GM18520 (cell line): Measurements from ENCODE around the gene TTLL13.

Experiments used
- ATAC-seq: cut with Tn5 transposase; IDR thresholded peaks from one replicate; pipeline ENCODE4 v1.9.1; 2021; ENCODE audit not compliant: unreplicated experiment

Gene TTLL13

GRCh38 chr15:90214553-90215196 lies 34.7 kb upstream of the TTLL13 start:
- ATAC-seq, result no peak

- no peak for ATAC-seq
Measured at GRCh38 chr15:90217671-90218394, 31.5 kb upstream of the TTLL13 start.

- ATAC-seq, result no peak
Measured at GRCh38 chr15:90219421-90220141, 29.8 kb upstream of the TTLL13 start.

GRCh38 chr15:90221246-90221900 lies 28.0 kb upstream of the TTLL13 start:
- no peak for ATAC-seq

GRCh38 chr15:90222547-90222946 lies 26.8 kb upstream of the TTLL13 start:
- ATAC-seq, result no peak

- no peak for ATAC-seq
Measured at GRCh38 chr15:90223441-90224165, 25.8 kb upstream of the TTLL13 start.

- ATAC-seq, result no peak
Measured at GRCh38 chr15:90225047-90225446, 24.3 kb upstream of the TTLL13 start.

- no peak for ATAC-seq
Measured at GRCh38 chr15:90225504-90226234, 23.7 kb upstream of the TTLL13 start.

GRCh38 chr15:90227336-90227735 lies 22.0 kb upstream of the TTLL13 start:
- ATAC-seq, result no peak

- ATAC-seq, result no peak
Measured at GRCh38 chr15:90227816-90228772, 21.3 kb upstream of the TTLL13 start.

GRCh38 chr15:90228960-90229359 lies 20.4 kb upstream of the TTLL13 start:
- no peak for ATAC-seq

GRCh38 chr15:90230071-90230494 lies 19.3 kb upstream of the TTLL13 start:
- no peak for ATAC-seq

- no peak for ATAC-seq
Measured at GRCh38 chr15:90230610-90231009, 18.7 kb upstream of the TTLL13 start.

- ATAC-seq, result no peak
Measured at GRCh38 chr15:90231028-90232017, 18.0 kb upstream of the TTLL13 start.

GRCh38 chr15:90232196-90232595 lies 17.2 kb upstream of the TTLL13 start:
- no peak for ATAC-seq

GRCh38 chr15:90232941-90233386 lies 16.4 kb upstream of the TTLL13 start:
- no peak for ATAC-seq

GRCh38 chr15:90233387-90234095 lies 15.8 kb upstream of the TTLL13 start, which contains the start of gene CIB1:
Gene CIB1, minus strand, starts transcription at chr15:90233941. Its CDS starts 56 bp downstream, at chr15:90233885.
- peak; percentile 76 for ATAC-seq
